GM18502 (cell line): Measurements from ENCODE around the gene KCNMA1.
"Not testable (repeated sequence)": the region's sequence is repeated elsewhere in the genome, so short reads cannot be mapped to it uniquely, and the experiment has no call there.

Source experiments
- ATAC-seq: cut with Tn5 transposase; IDR thresholded peaks from one replicate; pipeline ENCODE4 v1.9.1; 2021; ENCODE audit warnings: mild to moderate bottlenecking; ENCODE audit not compliant: unreplicated experiment, poor library complexity

The KCNMA1 gene

GRCh38 chr10:77589703-77590102, 47.9 kb downstream of the KCNMA1 start:
- ATAC-seq, result not testable (repeated sequence)

GRCh38 chr10:77588886-77589285, 48.7 kb downstream of the KCNMA1 start:
- ATAC-seq, result no peak

- ATAC-seq, result no peak
These were observed 50.2 kb downstream of the KCNMA1 start for GRCh38 chr10:77587416-77587790.

- no peak for ATAC-seq
These were observed 50.7 kb downstream of the KCNMA1 start for GRCh38 chr10:77586719-77587415.

GRCh38 chr10:77584938-77585337, 52.7 kb downstream of the KCNMA1 start:
- ATAC-seq, result no peak

- no peak for ATAC-seq
These were observed 54.1 kb downstream of the KCNMA1 start for GRCh38 chr10:77583527-77583926.

- ATAC-seq, result no peak
These were observed 54.9 kb downstream of the KCNMA1 start for GRCh38 chr10:77582710-77583115.

GRCh38 chr10:77581738-77582137, 55.9 kb downstream of the KCNMA1 start:
- ATAC-seq, result no peak

- ATAC-seq, result no peak
These were observed 57.1 kb downstream of the KCNMA1 start for GRCh38 chr10:77580482-77580881.

GRCh38 chr10:77578583-77579227, 58.9 kb downstream of the KCNMA1 start:
- ATAC-seq, result no peak

GRCh38 chr10:77577666-77578229, 59.9 kb downstream of the KCNMA1 start:
- ATAC-seq, result no peak

GRCh38 chr10:77576444-77577032, 61.1 kb downstream of the KCNMA1 start:
- no peak for ATAC-seq

- no peak for ATAC-seq
These were observed 61.6 kb downstream of the KCNMA1 start for GRCh38 chr10:77576007-77576367.

- no peak for ATAC-seq
These were observed 62.2 kb downstream of the KCNMA1 start for GRCh38 chr10:77575271-77576006.

GRCh38 chr10:77574438-77574837, 63.2 kb downstream of the KCNMA1 start:
- no peak for ATAC-seq

- ATAC-seq, result not testable (repeated sequence)
These were observed 65.1 kb downstream of the KCNMA1 start for GRCh38 chr10:77572520-77572919.

- no peak for ATAC-seq
These were observed 66.1 kb downstream of the KCNMA1 start for GRCh38 chr10:77571490-77571889.

- ATAC-seq, result no peak
These were observed 70.6 kb downstream of the KCNMA1 start for GRCh38 chr10:77566914-77567566.

- ATAC-seq, result no peak
These were observed 71.4 kb downstream of the KCNMA1 start for GRCh38 chr10:77566236-77566635.

- no peak for ATAC-seq
These were observed 72.0 kb downstream of the KCNMA1 start for GRCh38 chr10:77565590-77566023.
